Activated CD4-positive, alpha-beta T cell treated with anti-CD3 and anti-CD28 coated beads, Interleukin-2, amount 50 U/mL, for 4 hours (primary cell): ENCODE results near the gene PNCK.

Experiments
- DNase-seq, 2 experiments: peaks; one replicate each; pipeline ENCODE4 v3.0.0-alpha.2; 2020

The PNCK gene

GRCh38 chrX:153657161-153657560, 16.5 kb downstream of the PNCK start:
- DNase-seq, result no peak

- no peak for DNase-seq
These were observed 20.1 kb downstream of the PNCK start for GRCh38 chrX:153653556-153653955.

GRCh38 chrX:153651540-153652079, 22.0 kb downstream of the PNCK start:
- DNase-seq, result no peak

- DNase-seq, result no peak
These were observed 22.7 kb downstream of the PNCK start for GRCh38 chrX:153650959-153651358.

- no peak for DNase-seq
These were observed 23.5 kb downstream of the PNCK start for GRCh38 chrX:153649915-153650782.

- peak in 1 of 2 experiments; percentile 20 for DNase-seq
These were observed 24.3 kb downstream of the PNCK start for GRCh38 chrX:153649178-153649914.

GRCh38 chrX:153648358-153649177, 25.0 kb downstream of the PNCK start:
- no peak for DNase-seq

- no peak for DNase-seq
These were observed 25.9 kb downstream of the PNCK start for GRCh38 chrX:153647461-153648357.

GRCh38 chrX:153646620-153647373, 26.8 kb downstream of the PNCK start, which contains the start of gene DUSP9:
Gene DUSP9 (plus strand): TSS chrX:153647203. CDS start chrX:153647954, 751 bp downstream.
- DNase-seq, result no peak

- no peak for DNase-seq
These were observed 27.6 kb downstream of the PNCK start for GRCh38 chrX:153645921-153646488.

GRCh38 chrX:153645151-153645550, 28.5 kb downstream of the PNCK start:
- no peak for DNase-seq

GRCh38 chrX:153644356-153645125, 29.1 kb downstream of the PNCK start:
- DNase-seq, result no peak

- DNase-seq, result no peak
These were observed 29.9 kb downstream of the PNCK start for GRCh38 chrX:153643431-153644351.

- no peak for DNase-seq
These were observed 30.8 kb downstream of the PNCK start for GRCh38 chrX:153642655-153643430.

- no peak for DNase-seq
These were observed 31.5 kb downstream of the PNCK start for GRCh38 chrX:153642051-153642654.

GRCh38 chrX:153641627-153642026, 32.0 kb downstream of the PNCK start:
- no peak for DNase-seq
